GM12878 (cell line): ENCODE results near the gene MUTYH. TPM values are rescaled to one million over a fixed set of nuclear protein-coding genes. Genes with fewer than 3 reads are reported as not detected.

ENCODE experiments used
- ATAC-seq: fragments of 200-7000 bp; cut with Tn5 transposase; 3 replicates; pipeline ENCODE4 v1.9.1; 2020; ENCODE audit warnings: mild to moderate bottlenecking, moderate library complexity
- BruUV-seq: library from RNA; stranded (reverse); fragments of 400-500 nt; replicated peaks from 2 replicates; lab custom pipeline; 2021; lab: Mats Ljungman, UMichigan
- CTCF ChIA-PET: fragments of 300-600 bp; sonication (Branson Sonifier 250); formaldehyde crosslinking; extraction: SDS; loops from one replicate; lab custom pipeline; 2021; ENCODE audit warnings: inconsistent platforms; lab: Yijun Ruan, JAX
- POLR2A ChIA-PET: fragments of 350-600 bp; formaldehyde crosslinking; extraction: SDS; loops from one replicate; lab custom pipeline; 2021; ENCODE audit warnings: inconsistent platforms; lab: Charles Lee
- RAD21 ChIA-PET: fragments of 300-600 bp; sonication (Branson Sonifier 250); formaldehyde crosslinking; loops from one replicate; lab custom pipeline; 2023; ENCODE audit warnings: antibody characterized with exemption; ENCODE audit not compliant: unreplicated experiment; lab: Charles Lee
- SMC1A ChIA-PET: fragments of 300-600 bp; sonication (Branson Sonifier 250); formaldehyde crosslinking; loops from one replicate; lab custom pipeline; 2023; ENCODE audit not compliant: unreplicated experiment, uncharacterized antibody; lab: Charles Lee
- DNase-seq: peaks from one replicate; pipeline ENCODE4 v3.0.0-alpha.2; 2011; ENCODE audit warnings: low read depth, low spot score
- FAIRE-seq: peaks from 3 replicates; lab custom pipeline; 2011; peaks lifted over from hg19 to GRCh38; lab: Jason Lieb, UNC
- H2AFZ ChIP-seq: 2 replicates; pipeline ENCODE4 v1.6.0; 2011; ENCODE audit warnings: low read depth, low read length, control low read depth; ENCODE audit not compliant: control insufficient read depth
- H3K27ac ChIP-seq: 2 replicates; pipeline ENCODE4 v1.5.1; 2011; ENCODE audit warnings: control low read depth; ENCODE audit not compliant: control insufficient read depth, insufficient read depth
- H3K27me3 ChIP-seq, 2 experiments: replicated peaks in 1 of 2; 2 replicates each; pipeline versions ENCODE4 v1.6.0 to v1.6.1; 2011; ENCODE audit warnings: low read length in 1 of 2; ENCODE audit not compliant: control insufficient read depth in 2 of 2, insufficient read depth in 2 of 2
- H3K36me3 ChIP-seq, 2 experiments: 2 replicates each; pipeline ENCODE4 v1.5.1; 2011; ENCODE audit warnings: low read length in 1 of 2; ENCODE audit not compliant: control insufficient read depth in 2 of 2, insufficient read depth in 2 of 2
- H3K4me1 ChIP-seq: 2 replicates; pipeline ENCODE4 v1.6.1; 2011; ENCODE audit warnings: mild to moderate bottlenecking, low read length, moderate library complexity, mixed read lengths; ENCODE audit not compliant: control insufficient read depth, insufficient read depth
- H3K4me2 ChIP-seq: 2 replicates; pipeline ENCODE4 v1.6.0; 2011; ENCODE audit warnings: control low read depth; ENCODE audit not compliant: control insufficient read depth, insufficient read depth
- H3K4me3 ChIP-seq: fragments of 200-600 bp; sonication (generic); 2 replicates; pipeline ENCODE4 v1.5.1; 2016
- H3K79me2 ChIP-seq: 2 replicates; pipeline ENCODE4 v1.6.0; 2011; ENCODE audit warnings: low read length; ENCODE audit not compliant: control insufficient read depth, insufficient read depth
- H3K9ac ChIP-seq: 2 replicates; pipeline ENCODE4 v1.8.0; 2011; ENCODE audit warnings: low read length, control low read depth, mixed read lengths; ENCODE audit not compliant: control insufficient read depth, insufficient read depth
- H3K9me3 ChIP-seq: replicated peaks from 3 replicates; pipeline ENCODE4 v1.5.1; 2011; ENCODE audit warnings: mild to moderate bottlenecking, low read length; ENCODE audit not compliant: control insufficient read depth, insufficient read depth
- H4K20me1 ChIP-seq: 2 replicates; pipeline ENCODE4 v1.6.0; 2011; ENCODE audit not compliant: control insufficient read depth, insufficient read depth
- CBFB ChIP-seq: IDR thresholded peaks from 2 replicates; pipeline ENCODE4 v1.6.1; 2016; ENCODE audit warnings: antibody characterized with exemption, low read depth
- CEBPB ChIP-seq, 2 experiments: fragments of 150-350 bp in 1 of 2; IDR thresholded peaks; 2 replicates each; pipeline ENCODE4 v1.6.1; 2012 to 2014; ENCODE audit warnings: low read depth in 2 of 2, low read length in 2 of 2, borderline replicate concordance in 1 of 2, inconsistent platforms in 1 of 2
- CHD2 ChIP-seq: IDR thresholded peaks from 2 replicates; pipeline ENCODE4 v1.6.1; 2011; ENCODE audit warnings: low read depth, low read length, improper control_type of control experiment, borderline replicate concordance
- FOXK2 ChIP-seq: fragments of 450-650 bp; IDR thresholded peaks from 2 replicates; pipeline ENCODE4 v1.6.1; 2017; ENCODE audit warnings: mild to moderate bottlenecking, moderate library complexity
- MXI1 ChIP-seq: fragments of 150-350 bp; IDR thresholded peaks from 2 replicates; pipeline ENCODE4 v1.6.1; 2011; ENCODE audit warnings: low read depth, mild to moderate bottlenecking, inconsistent platforms, low read length, improper control_type of control experiment
- MYC ChIP-seq: IDR thresholded peaks from 2 replicates; pipeline ENCODE4 v1.6.1; 2011; ENCODE audit warnings: mild to moderate bottlenecking, low read length, moderate library complexity, inconsistent platforms; ENCODE audit not compliant: insufficient read depth, insufficient replicate concordance, insufficient read length, severe bottlenecking
- NFXL1 ChIP-seq: fragments of 450-650 bp; IDR thresholded peaks from 2 replicates; pipeline ENCODE4 v1.6.1; 2017; ENCODE audit warnings: antibody characterized with exemption, mild to moderate bottlenecking, borderline replicate concordance
- RELA ChIP-seq: fragments of 450-650 bp; IDR thresholded peaks from 2 replicates; pipeline ENCODE4 v1.8.0; 2014; ENCODE audit warnings: borderline replicate concordance; ENCODE audit not compliant: partially characterized antibody
- SMAD1 ChIP-seq: fragments of 450-650 bp; IDR thresholded peaks from 2 replicates; pipeline ENCODE4 v1.6.1; 2018; ENCODE audit warnings: mild to moderate bottlenecking, low read depth; ENCODE audit not compliant: partially characterized antibody
- SMARCA5 ChIP-seq: fragments of 450-650 bp; IDR thresholded peaks from 2 replicates; pipeline ENCODE4 v1.6.1; 2017; ENCODE audit warnings: mild to moderate bottlenecking
- SREBF1 ChIP-seq: IDR thresholded peaks from 2 replicates; pipeline ENCODE4 v1.6.1; 2012; ENCODE audit warnings: mild to moderate bottlenecking, low read length
- STAT1 ChIP-seq: fragments of 450-650 bp; conservative IDR thresholded peaks from 2 replicates; pipeline ENCODE4 v1.6.1; 2014; ENCODE audit warnings: antibody characterized with exemption, mild to moderate bottlenecking
- SUZ12 ChIP-seq: fragments of 200-600 bp; sonication (generic); IDR thresholded peaks from one replicate; pipeline ENCODE4 v1.6.1; 2018; ENCODE audit warnings: antibody characterized with exemption, mild to moderate bottlenecking; ENCODE audit not compliant: unreplicated experiment
- TARDBP ChIP-seq: IDR thresholded peaks from 2 replicates; pipeline ENCODE4 v1.6.1; 2016; ENCODE audit warnings: borderline replicate concordance
- TCF3 ChIP-seq: IDR thresholded peaks from 2 replicates; pipeline ENCODE4 v1.6.1; 2012; ENCODE audit warnings: low read depth, mild to moderate bottlenecking, low read length, borderline replicate concordance; ENCODE audit not compliant: insufficient read depth
- WRNIP1 ChIP-seq: IDR thresholded peaks from 2 replicates; pipeline ENCODE4 v1.6.1; 2011; ENCODE audit warnings: low read depth, low read length, improper control_type of control experiment, borderline replicate concordance
- WGBS: methylation state at CpG from one replicate; pipeline ENCODE4 v1.1.6; 2016; ENCODE audit warnings: low lambda C conversion rate; ENCODE audit not compliant: insufficient replicate concordance, insufficient coverage; ENCODE audit errors: missing lambda C conversion rate; 5-methylcytosine and 5-hydroxymethylcytosine counted together
- in situ Hi-C: fragments of 300-500 bp; cut with MboI; formaldehyde crosslinking; loops from 9 replicates; pipeline ENCODE4 v1.14.3; 2018; ENCODE audit warnings: mixed read lengths
- intact Hi-C: fragments of 100-400 bp; cut with micrococcal nuclease; formaldehyde crosslinking; loops from one replicate; pipeline ENCODE4 v1.14.2; 2022; ENCODE audit not compliant: unreplicated experiment
- polyA plus RNA-seq, 11 experiments: library from polyadenylated mRNA; depleted of rRNA in 4 of 11; unstranded in 6 of 11; stranded (reverse) in 5 of 11; fragments of >200 nt; fragmentation: Nextera tagmentation in 4 of 11; fragmentation: Illumina TruSeq in 1 of 11; extraction: Ambion mirVana in 4 of 11; extraction: Trizol in 1 of 11; gene quantifications; 1 replicate in 1 of 11; 2 replicates in 10 of 11; pipeline versions ENCODE4 v1.2.1 to v1.2.3, GENCODE V29; 2011 to 2016; ENCODE audit warnings: inconsistent platforms in 2 of 11, missing spikeins in 2 of 11, low read depth in 1 of 11
- total RNA-seq, 4 experiments: library from RNA; depleted of rRNA in 3 of 4; stranded (reverse); fragments of >200 nt in 3 of 4; fragmentation: Illumina TruSeq in 1 of 4; extraction: Trizol in 1 of 4; gene quantifications; 2 replicates each; pipeline versions ENCODE4 v1.2.1 to v1.2.3, GENCODE V29; 2013 to 2021
- TF ChIP-seq, protein P1 (sequence below): fragments of 450-650 bp; conservative IDR thresholded peaks from 2 replicates; pipeline ENCODE4 v1.6.1; 2017; ENCODE audit warnings: mild to moderate bottlenecking, moderate library complexity
- TF ChIP-seq, protein P2 (sequence below): IDR thresholded peaks from 2 replicates; pipeline ENCODE4 v1.6.1; 2012; ENCODE audit warnings: low read depth, low read length, improper control_type of control experiment

MUTYH gene
- total and polyA plus RNA-seq, 10 of the 15 experiments (the other 5 are each of a cell fraction or from before 2014, with no cell fraction given), result 2.5 to 42.0 (median 30.0) TPM

DNA sequence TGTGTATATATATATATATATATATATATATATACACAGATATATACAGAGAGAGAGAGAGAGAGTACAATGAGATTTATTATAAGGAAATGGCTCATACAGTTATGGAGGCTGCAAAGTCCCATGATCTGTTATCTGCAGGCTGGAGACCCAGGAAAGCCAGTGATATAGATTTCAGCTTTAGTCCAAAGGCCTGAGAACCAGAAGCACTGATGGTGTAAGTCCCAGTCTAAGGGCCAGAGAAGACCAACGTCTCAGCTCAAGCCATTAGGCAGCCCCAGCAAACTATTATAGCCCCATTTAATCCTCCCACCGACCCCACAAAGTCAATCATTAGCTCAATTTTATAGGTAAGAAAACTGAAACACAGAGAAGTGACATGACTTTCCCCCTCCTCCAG lies 48.5 kb downstream of the MUTYH start:
- no peaks in the 10 kb centered on the region for H3K36me3 ChIP-seq
- SMC1A ChIA-PET, result interaction anchor here (0.6 to 2.9 kb wide), 9 partner anchors 9 to 508 kb away, joined by 3 to 13 read pairs (median 4); partner anchors contain the start of genes HECTD3 and UROD
- BruUV-seq, result no TSS peak
- no peak for ATAC-seq
- no peak overlapping the region for H2AFZ ChIP-seq
- CTCF ChIA-PET, result interaction anchor here (1.6 to 3.5 kb wide), 4 partner anchors 8 to 280 kb away, joined by 5 to 18 read pairs (median 10); partner anchors contain the start of gene UROD
- no peak for FAIRE-seq
- 48% methylated on average over 2 of the region's 2 CpGs for whole genome bisulfite sequencing
- in situ Hi-C loops (no loop called here), intact Hi-C loops (no loop called here)
- no peak overlapping the region for H3K9ac ChIP-seq
- POLR2A ChIA-PET, result interaction anchor here (1.2 to 2.2 kb wide), 2 partner anchors 11 to 277 kb away, joined by 3 to 8 read pairs; no protein-coding TSS in a partner anchor
- H3K79me2 ChIP-seq, result no peaks in the 10 kb centered on the region
- H3K4me2 ChIP-seq, result no peak overlapping the region
- no peak overlapping the region for H3K27ac ChIP-seq
- RAD21 ChIA-PET, result interaction anchor here (0.6 to 1.6 kb wide), 5 partner anchors 9 to 492 kb away, joined by 3 to 9 read pairs (median 4); partner anchors contain the start of gene PLK3
- H3K4me1 ChIP-seq, result no peaks in the 10 kb centered on the region
- TF ChIP-seq FOXK2 (no peak), STAT1 (no peak), CEBPB (IDR thresholded peaks at IDR 0.05; ENCODE audit: borderline replicate concordance in 1 of 2, low read depth in 2 of 2, low read length in 2 of 2) (no peak), MXI1 (no peak), SREBF1 (no peak), SUZ12 (no peak), MYC (no peak), SMARCA5 (no peak), TARDBP (no peak), WRNIP1 (no peak), CBFB (no peak), CHD2 (no peak), NFXL1 (no peak), SMAD1 (no peak), TCF3 (no peak), RELA (no peak)
- TF ChIP-seq, protein P1, sequence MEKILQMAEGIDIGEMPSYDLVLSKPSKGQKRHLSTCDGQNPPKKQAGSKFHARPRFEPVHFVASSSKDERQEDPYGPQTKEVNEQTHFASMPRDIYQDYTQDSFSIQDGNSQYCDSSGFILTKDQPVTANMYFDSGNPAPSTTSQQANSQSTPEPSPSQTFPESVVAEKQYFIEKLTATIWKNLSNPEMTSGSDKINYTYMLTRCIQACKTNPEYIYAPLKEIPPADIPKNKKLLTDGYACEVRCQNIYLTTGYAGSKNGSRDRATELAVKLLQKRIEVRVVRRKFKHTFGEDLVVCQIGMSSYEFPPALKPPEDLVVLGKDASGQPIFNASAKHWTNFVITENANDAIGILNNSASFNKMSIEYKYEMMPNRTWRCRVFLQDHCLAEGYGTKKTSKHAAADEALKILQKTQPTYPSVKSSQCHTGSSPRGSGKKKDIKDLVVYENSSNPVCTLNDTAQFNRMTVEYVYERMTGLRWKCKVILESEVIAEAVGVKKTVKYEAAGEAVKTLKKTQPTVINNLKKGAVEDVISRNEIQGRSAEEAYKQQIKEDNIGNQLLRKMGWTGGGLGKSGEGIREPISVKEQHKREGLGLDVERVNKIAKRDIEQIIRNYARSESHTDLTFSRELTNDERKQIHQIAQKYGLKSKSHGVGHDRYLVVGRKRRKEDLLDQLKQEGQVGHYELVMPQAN, result no peak
- TF ChIP-seq, protein P2, sequence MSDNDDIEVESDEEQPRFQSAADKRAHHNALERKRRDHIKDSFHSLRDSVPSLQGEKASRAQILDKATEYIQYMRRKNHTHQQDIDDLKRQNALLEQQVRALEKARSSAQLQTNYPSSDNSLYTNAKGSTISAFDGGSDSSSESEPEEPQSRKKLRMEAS, result no peak
- H3K27me3 ChIP-seq, result no peaks in the 10 kb centered on the region
- H3K4me3 ChIP-seq, result no peak overlapping the region
- no peaks in the 10 kb centered on the region for H4K20me1 ChIP-seq
- H3K9me3 ChIP-seq, result no peaks in the 10 kb centered on the region
- no peak for DNase-seq
